ENCODE results near the gene MRPL36.
"Not testable (repeated sequence)": the region's sequence is repeated elsewhere in the genome, so short reads cannot be mapped to it uniquely, and the experiment has no call there.

The MRPL36 gene

DNA sequence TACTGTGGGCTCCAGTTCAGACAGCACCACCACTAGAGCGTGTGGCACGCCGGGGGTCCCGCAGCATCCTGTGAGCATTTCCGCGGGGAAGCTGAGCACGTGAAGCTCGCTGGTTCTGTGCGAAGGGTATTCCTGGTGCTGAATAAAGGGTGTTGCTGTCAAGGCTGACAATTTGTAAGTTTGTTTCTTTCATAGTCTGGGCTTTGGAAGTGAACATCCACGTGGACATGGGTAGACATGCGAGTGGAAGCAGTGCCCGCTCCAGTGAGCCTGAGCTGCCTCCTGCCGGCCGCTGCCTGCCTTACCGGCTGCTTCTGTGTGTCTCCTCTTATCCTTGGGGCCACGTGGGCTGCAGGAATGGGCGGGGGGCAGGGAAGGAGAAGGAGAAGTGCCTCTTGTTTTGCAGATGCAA is 16.2 kb upstream of the MRPL36 start:
- no peak for DNase-seq

- no peak for DNase-seq
Measured at GRCh38 chr5:1815071-1815786, 15.6 kb upstream of the MRPL36 start.

GRCh38 chr5:1814183-1815020 is 14.8 kb upstream of the MRPL36 start:
- DNase-seq: no peak

DNA sequence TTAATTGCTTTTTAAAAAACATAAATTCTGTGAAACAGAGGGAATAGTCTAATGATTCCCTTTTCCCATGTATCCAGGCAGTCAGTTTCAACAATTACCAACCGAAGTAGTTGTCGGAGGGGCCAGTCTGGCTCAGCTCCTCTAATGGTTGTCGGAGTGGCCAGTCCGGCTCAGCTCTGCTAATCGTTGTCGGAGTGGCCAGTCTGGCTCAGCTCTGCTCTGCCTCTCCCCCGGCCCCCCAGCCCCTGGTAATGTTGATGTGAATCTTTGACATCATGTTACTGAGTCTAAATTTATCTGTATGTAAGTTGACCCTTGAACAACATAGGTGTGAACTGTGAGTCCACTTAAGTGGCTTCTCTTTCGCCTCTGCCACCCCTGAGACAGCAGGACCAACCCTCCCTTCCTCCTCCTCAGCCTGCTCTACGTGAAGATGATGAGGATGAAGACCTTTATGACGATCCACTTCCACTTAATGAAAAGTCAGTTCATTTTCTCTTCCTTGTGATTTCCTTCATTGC is 11.0 kb upstream of the MRPL36 start:
- DNase-seq: no peak

DNA sequence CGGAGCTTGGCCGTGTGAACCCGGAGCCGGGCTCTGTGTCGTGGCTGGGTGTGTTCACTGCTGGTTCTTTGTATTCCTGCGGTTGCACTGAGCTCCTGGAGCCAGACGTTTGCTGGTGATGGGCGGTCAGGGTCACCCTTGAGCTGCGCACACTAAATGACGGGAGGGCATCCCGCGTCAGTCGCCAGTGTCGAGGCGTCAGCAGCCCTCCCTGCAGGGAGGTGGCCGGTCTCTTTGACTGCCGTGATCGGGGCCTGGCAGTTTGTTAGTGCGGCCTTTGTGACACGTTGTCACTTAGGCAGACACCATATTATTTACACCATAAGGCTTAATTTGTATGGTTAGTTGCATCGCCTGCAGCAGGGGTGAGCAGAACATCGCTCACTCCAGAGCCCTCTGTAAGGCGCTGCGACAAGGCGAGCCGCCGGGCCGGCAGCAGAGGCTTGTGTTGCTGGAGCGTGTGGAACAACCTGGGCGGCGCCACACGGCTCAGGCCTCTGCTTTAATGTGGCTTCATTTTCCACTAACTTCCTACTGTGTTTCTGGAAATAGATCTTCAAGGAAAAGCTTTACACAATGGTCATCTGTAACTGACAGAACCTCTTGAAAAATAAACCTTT is 9.9 kb upstream of the MRPL36 start:
- no peak for DNase-seq

GRCh38 chr5:1808439-1808838 is 8.8 kb upstream of the MRPL36 start:
- no peak for DNase-seq

- DNase-seq: no peak
Measured at GRCh38 chr5:1807451-1808185, 8.0 kb upstream of the MRPL36 start.

GRCh38 chr5:1806974-1807373 is 7.3 kb upstream of the MRPL36 start:
- DNase-seq: no peak

DNA sequence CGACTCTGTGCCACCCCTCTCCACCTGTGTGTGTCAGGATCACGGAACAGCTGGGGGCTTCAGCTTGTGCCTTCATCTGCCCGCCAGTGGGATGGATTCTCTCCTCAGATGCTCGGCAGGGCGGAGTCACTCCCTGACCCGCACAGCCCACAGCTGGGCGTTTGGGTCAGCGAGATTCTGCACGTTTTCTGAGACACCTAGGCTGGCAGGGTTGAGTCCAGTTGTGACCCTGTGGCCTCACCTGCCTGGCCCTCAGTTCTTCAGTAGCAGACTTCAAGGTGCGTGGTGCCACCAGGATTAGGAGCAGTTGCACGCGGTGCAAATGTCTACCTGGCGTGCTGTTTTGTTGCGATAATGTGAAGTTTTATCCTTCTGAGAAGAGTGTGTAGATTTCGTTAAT is 6.6 kb upstream of the MRPL36 start:
- DNase-seq: no peak

DNA sequence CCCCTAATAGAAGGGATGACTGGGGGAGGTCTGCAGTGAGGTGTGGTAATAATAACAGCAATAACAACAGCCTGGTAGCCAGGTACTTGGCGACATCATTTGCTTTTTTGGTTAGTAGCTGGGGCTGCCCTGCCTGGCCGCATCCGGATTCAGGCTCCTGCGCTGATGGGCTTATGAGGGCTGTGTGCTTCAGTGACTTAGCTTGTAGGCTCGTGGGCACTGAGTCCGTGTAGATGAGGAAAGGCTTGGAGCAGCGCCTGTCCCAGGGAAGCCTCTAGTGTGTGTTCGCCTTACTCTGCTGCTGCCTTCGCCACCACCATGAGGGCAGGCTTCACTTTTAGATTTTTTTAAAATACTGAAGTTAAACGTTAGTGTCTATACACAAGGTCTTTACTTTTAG is 6.1 kb upstream of the MRPL36 start:
- DNase-seq: no peak

DNA sequence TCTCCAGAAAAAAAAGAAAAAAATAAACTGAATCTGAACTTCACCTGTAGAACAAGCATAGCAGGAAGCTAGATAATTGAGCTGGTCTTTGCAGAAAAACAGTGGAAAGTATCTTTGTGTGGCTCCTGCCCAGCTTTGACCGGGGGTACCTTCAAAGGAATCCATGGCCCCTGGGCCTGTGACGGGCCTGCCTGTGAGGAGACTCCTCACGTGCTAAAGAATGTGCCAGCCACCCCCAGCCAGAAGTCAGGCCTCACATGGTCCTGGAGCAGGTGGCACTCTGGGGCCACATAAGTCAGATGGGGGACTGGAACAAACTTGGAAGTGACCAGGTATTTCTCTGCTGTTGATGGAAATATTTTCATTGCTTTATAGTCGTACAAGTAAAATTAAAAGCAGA is 5.7 kb upstream of the MRPL36 start:
- no peak for DNase-seq

- no peak for DNase-seq
Measured at GRCh38 chr5:1804001-1804690, 4.5 kb upstream of the MRPL36 start.

GRCh38 chr5:1803192-1803591 is 3.6 kb upstream of the MRPL36 start:
- no peak for DNase-seq

DNA sequence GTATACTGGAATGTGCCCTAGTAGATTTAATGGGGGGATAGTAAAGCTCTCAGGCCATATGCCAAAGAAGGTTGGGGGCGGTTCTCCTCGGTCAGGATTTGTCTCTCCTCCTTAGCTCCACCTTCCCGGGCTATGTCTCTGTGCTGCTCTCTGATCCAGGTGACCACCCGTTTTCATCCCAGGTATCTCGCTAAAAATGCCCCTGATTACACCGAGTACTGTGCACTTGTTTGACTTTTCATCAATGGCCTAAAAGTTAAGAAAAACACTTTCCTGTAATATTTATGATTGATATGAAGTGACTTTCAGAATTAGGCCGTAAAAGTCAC is 2.3 kb upstream of the MRPL36 start:
- DNase-seq: no peak

DNA sequence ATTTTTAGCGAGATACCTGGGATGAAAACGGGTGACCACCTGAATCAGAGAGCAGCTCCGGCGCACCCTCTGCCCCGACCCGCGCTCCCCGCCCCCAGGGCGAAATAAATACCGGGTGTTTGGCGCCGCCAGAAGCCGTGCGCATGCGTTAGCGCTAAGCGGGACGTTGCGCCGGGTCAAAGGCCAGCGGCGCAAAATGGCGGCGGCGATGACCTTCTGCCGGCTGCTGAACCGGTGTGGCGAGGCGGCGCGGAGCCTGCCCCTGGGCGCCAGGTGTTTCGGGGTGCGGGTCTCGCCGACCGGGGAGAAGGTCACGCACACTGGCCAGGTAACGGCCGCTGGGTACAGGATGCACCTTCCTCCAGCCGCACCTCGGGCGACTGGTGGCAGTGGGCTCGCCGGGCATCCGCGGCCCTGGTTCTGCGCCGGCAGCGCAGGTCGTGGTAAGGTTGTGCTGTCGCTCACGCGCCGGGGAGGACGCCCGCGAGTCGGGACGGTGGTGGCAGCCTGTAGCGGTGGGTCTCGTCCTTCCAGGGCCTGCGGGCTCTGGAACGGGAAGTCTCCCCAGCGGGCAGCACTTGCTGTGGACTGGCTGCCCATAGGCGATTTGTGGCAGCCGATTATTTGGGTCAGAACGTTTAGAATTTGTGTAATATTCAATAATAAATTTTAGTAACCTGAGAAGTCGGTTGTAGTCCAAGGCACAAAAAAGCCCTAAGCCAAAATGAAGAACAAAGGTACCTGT is 1.8 kb upstream of the MRPL36 start, which contains the start of gene NDUFS6:
Gene NDUFS6 (plus strand): TSS at position 186 of the 745 bp plus-strand sequence. CDS start 11 bp downstream, at position 197.
- peak in 55 of 56 donors; percentile 19 to 88 (median 71) for DNase-seq

DNA sequence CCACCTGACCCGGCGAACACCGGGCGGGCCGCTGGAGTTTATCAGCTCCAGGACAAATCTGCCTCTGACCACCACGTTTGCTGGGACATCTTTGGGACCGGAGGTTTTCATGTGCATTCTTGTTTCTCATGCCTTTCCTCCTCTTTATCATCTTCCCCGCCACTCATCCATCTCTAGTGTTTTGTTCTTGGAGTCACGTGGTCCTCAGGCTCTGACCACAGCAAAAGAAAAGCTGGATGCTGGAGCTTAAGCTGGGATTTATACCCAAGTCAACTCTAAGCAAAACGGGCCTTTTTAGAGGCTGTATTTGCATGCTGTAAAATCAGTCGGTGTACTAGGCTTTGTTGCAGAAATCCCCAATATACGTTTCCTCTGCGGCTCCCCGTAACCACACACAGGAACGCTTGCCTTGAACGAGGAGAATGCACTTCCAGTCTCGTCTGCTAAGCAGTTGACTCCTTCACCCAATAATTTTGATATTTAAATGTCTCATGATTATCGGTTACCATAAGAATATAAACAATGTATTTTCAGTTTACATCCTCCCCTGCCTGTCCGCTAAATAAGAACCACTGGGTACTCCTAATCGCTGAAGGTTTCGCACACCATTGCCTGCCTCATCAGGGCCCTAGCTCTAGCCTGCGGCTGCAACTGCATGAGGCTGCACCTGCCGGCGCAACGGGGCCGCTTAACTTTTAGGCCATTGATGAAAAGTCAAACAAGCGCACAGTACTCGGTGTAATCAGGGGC is 1.0 kb upstream of the MRPL36 start:
- peak in 29 of 56 donors; percentile 9 to 69 (median 35) for DNase-seq

- peak in 1 of 56 donors; percentile 59 for DNase-seq
Measured at GRCh38 chr5:1799110-1799601, 481 bp downstream of the MRPL36 start.

DNA sequence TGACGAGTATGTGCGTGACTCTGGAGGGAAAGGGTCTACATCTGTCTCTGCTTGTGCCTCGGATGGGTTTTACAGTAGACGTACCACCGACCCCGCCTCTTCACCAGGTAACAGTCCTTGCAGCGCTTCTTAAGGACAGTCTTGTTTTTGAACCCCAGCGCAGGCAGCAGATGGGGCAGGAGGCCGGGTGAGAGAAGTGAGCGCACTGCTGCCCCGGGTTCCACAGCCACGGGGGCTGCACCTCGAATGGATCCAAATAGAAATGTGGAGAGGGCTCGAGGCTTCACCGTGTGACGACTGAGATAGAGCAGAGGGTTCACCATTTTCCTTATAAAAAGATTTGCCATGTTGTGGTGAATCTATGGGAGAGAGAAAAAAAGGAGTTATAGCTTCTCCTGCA is 1.0 kb downstream of the MRPL36 start:
- DNase-seq: not testable (repeated sequence)

GRCh38 chr5:1797855-1798254 is 1.8 kb downstream of the MRPL36 start:
- no peak for DNase-seq
